Frontal cortex (tissue), 4 donors: Measurements from ENCODE around the gene COL23A1. TPM values are rescaled to one million over a fixed set of nuclear protein-coding genes. Genes with fewer than 3 reads are reported as not detected.

Source experiments
- DNase-seq, 2 donors: peaks; one replicate each; pipeline ENCODE4 v3.0.0; 2012; ENCODE audit warnings: low spot score in 2 of 2
- FAIRE-seq: peaks from 2 replicates; lab custom pipeline; 2012; peaks lifted over from hg19 to GRCh38; lab: Jason Lieb, UNC
- total RNA-seq: library from RNA; depleted of rRNA; stranded (reverse); fragments of >200 nt; gene quantifications from one replicate; pipeline ENCODE4 v1.2.3, GENCODE V29; 2014
- donor health status: control.
- donor health status: control.
- donor health status: control.

The COL23A1 gene
- total RNA-seq, 1 donor from 2014 or later: 0.82 TPM

- FAIRE-seq (no peak), DNase-seq (no peak)
These were observed 52.5 kb downstream of the COL23A1 start for GRCh38 chr5:178537467-178538371.

GRCh38 chr5:178536541-178537466 is 53.4 kb downstream of the COL23A1 start:
- no peak for FAIRE-seq
- DNase-seq: no peak

GRCh38 chr5:178535299-178536175 is 54.7 kb downstream of the COL23A1 start:
- FAIRE-seq (no peak), DNase-seq (no peak)

GRCh38 chr5:178533136-178533535 is 57.1 kb downstream of the COL23A1 start:
- DNase-seq (no peak), FAIRE-seq (no peak)

- DNase-seq: no peak
- FAIRE-seq: no peak
These were observed 57.5 kb downstream of the COL23A1 start for GRCh38 chr5:178532666-178533065.

GRCh38 chr5:178532236-178532635 is 58.0 kb downstream of the COL23A1 start:
- FAIRE-seq (no peak), DNase-seq (no peak)

GRCh38 chr5:178531786-178532185 is 58.4 kb downstream of the COL23A1 start:
- no peak for DNase-seq
- FAIRE-seq: no peak

- FAIRE-seq (no peak), DNase-seq (no peak)
These were observed 59.7 kb downstream of the COL23A1 start for GRCh38 chr5:178530526-178530925.

GRCh38 chr5:178529080-178529479 is 61.1 kb downstream of the COL23A1 start:
- FAIRE-seq (no peak), DNase-seq (no peak)

GRCh38 chr5:178527458-178528307 is 62.5 kb downstream of the COL23A1 start:
- DNase-seq: peak in 1 of 2 donors; percentile 54
- no peak for FAIRE-seq

- DNase-seq (no peak), FAIRE-seq (no peak)
These were observed 63.3 kb downstream of the COL23A1 start for GRCh38 chr5:178526773-178527457.

- no peak for DNase-seq
- no peak for FAIRE-seq
These were observed 64.1 kb downstream of the COL23A1 start for GRCh38 chr5:178525906-178526732.

GRCh38 chr5:178524093-178524882 is 65.9 kb downstream of the COL23A1 start:
- no peak for DNase-seq
- FAIRE-seq: no peak

- DNase-seq (no peak), FAIRE-seq (no peak)
These were observed 67.8 kb downstream of the COL23A1 start for GRCh38 chr5:178522361-178522760.

- FAIRE-seq (no peak), DNase-seq (no peak)
These were observed 69.3 kb downstream of the COL23A1 start for GRCh38 chr5:178520851-178521250.

- DNase-seq (no peak), FAIRE-seq (no peak)
These were observed 70.4 kb downstream of the COL23A1 start for GRCh38 chr5:178519804-178520203.

GRCh38 chr5:178519155-178519554 is 71.0 kb downstream of the COL23A1 start:
- FAIRE-seq (no peak), DNase-seq (no peak)
